Breast epithelium (tissue), 4 donors: ENCODE data around the gene SDK1. TPM values are rescaled to one million over a fixed set of nuclear protein-coding genes. Genes with fewer than 3 reads are reported as not detected.

Experiments
- DNase-seq, 2 donors: peaks; one replicate each; pipeline ENCODE4 v3.0.0-alpha.2; 2019; ENCODE audit warnings: low spot score in 2 of 2
- H3K27ac ChIP-seq, 2 donors: fragments of 200-600 bp; sonication (generic) in 1 of 2; one replicate each; pipeline ENCODE4 v1.5.1; 2016 to 2019; ENCODE audit warnings: mild to moderate bottlenecking in 1 of 2
- H3K27me3 ChIP-seq, 2 donors: fragments of 200-600 bp; sonication (generic) in 1 of 2; one replicate each; pipeline versions ENCODE4 v1.5.1 to v1.6.0; 2017 to 2019; ENCODE audit warnings: control low read depth in 1 of 2, mild to moderate bottlenecking in 1 of 2
- H3K36me3 ChIP-seq: fragments of 200-600 bp; one replicate; pipeline ENCODE4 v1.5.1; 2019
- H3K4me1 ChIP-seq, 2 donors: fragments of 200-600 bp; sonication (generic); one replicate each; pipeline ENCODE4 v1.5.1; 2016 to 2019; ENCODE audit warnings: control low read depth in 1 of 2
- H3K4me3 ChIP-seq, 3 donors: fragments of 200-600 bp; sonication (generic); 1 replicate in 2 of 3; 2 replicates in 1 of 3; pipeline ENCODE4 v1.5.1; 2016 to 2019; ENCODE audit warnings: mild to moderate bottlenecking in 3 of 3, moderate library complexity in 2 of 3
- H3K9me3 ChIP-seq, 2 donors: fragments of 200-600 bp; sonication (generic) in 1 of 2; one replicate each; pipeline ENCODE4 v1.5.1; 2016 to 2019; ENCODE audit warnings: control low read depth in 1 of 2
- CTCF ChIP-seq, 3 donors: fragments of 450-650 bp; IDR thresholded peaks; one replicate each; pipeline ENCODE4 v1.5.1; 2016 to 2017; ENCODE audit warnings: antibody characterized with exemption in 3 of 3, mild to moderate bottlenecking in 3 of 3, moderate library complexity in 3 of 3
- POLR2A ChIP-seq: fragments of 450-650 bp; IDR thresholded peaks from one replicate; pipeline ENCODE4 v1.6.1; 2016; ENCODE audit warnings: antibody characterized with exemption, mild to moderate bottlenecking, moderate library complexity
- POLR2AphosphoS5 ChIP-seq, 3 donors: sonication (generic); formaldehyde crosslinking; IDR thresholded peaks; one replicate each; pipeline ENCODE4 v1.6.1; 2017; ENCODE audit warnings: antibody characterized with exemption in 3 of 3
- intact Hi-C: fragments of 100-400 bp; cut with DNase I; formaldehyde crosslinking; loops from one replicate; pipeline ENCODE4 v1.15.1; 2023; ENCODE audit warnings: low total_unique reads
- total RNA-seq, 3 donors: library from RNA; depleted of rRNA; stranded (reverse); fragments of >200 nt; gene quantifications; one replicate each; pipeline ENCODE4 v1.1.0, GENCODE V29; 2016

The SDK1 gene
- total RNA-seq, 3 donors from 2014 or later = 3.7 to 18.2 (median 6.6) TPM

GRCh38 chr7:3349126-3349525 is 48.1 kb downstream of the SDK1 start:
- TF ChIP-seq POLR2A (no peak), POLR2AphosphoS5 (IDR thresholded peaks at IDR 0.05) (no peak), CTCF (IDR thresholded peaks at IDR 0.05) (no peak)
- DNase-seq = no peak
- Histone ChIP-seq H3K9me3 (no peaks in the 10 kb centered on the region), H3K4me1 (no peaks in the 10 kb centered on the region), H3K4me3 (no peak overlapping the region), H3K27ac (no peak overlapping the region), H3K36me3 (no peaks in the 10 kb centered on the region), H3K27me3 (no peaks in the 10 kb centered on the region)
- intact Hi-C loops = no loop called here

GRCh38 chr7:3356173-3356572 is 55.1 kb downstream of the SDK1 start:
- no peak overlapping the region for H3K27ac ChIP-seq
- TF ChIP-seq POLR2A = no peak
- no peak for TF ChIP-seq POLR2AphosphoS5 (IDR thresholded peaks at IDR 0.05)
- no peak for TF ChIP-seq CTCF (IDR thresholded peaks at IDR 0.05)
- H3K27me3 ChIP-seq = no peaks in the 10 kb centered on the region

GRCh38 chr7:3358991-3359390 is 57.9 kb downstream of the SDK1 start:
- Histone ChIP-seq H3K4me1 (no peaks in the 10 kb centered on the region), H3K27ac (no peak overlapping the region), H3K36me3 (no peaks in the 10 kb centered on the region), H3K27me3 (no peaks in the 10 kb centered on the region), H3K9me3 (no peaks in the 10 kb centered on the region), H3K4me3 (no peak overlapping the region)
- intact Hi-C loops = loop anchor here (1.0 kb wide), 1 partner anchor 20 kb away; no protein-coding TSS in a partner anchor
- no peak for TF ChIP-seq POLR2A
- no peak for TF ChIP-seq CTCF (IDR thresholded peaks at IDR 0.05)
- no peak for TF ChIP-seq POLR2AphosphoS5 (IDR thresholded peaks at IDR 0.05)
- no peak for DNase-seq

More at GRCh38 chr7:3356173-3356572, 55.1 kb downstream of the SDK1 start:
- no peak overlapping the region for H3K4me3 ChIP-seq
- DNase-seq = no peak
- intact Hi-C loops = no loop called here
- H3K4me1 ChIP-seq = no peaks in the 10 kb centered on the region
- H3K36me3 ChIP-seq = no peaks in the 10 kb centered on the region
- H3K9me3 ChIP-seq = no peaks in the 10 kb centered on the region

- Histone ChIP-seq H3K4me1 (no peaks in the 10 kb centered on the region), H3K27ac (no peak overlapping the region), H3K4me3 (no peak overlapping the region), H3K36me3 (no peaks in the 10 kb centered on the region), H3K9me3 (no peaks in the 10 kb centered on the region), H3K27me3 (no peaks in the 10 kb centered on the region)
- TF ChIP-seq POLR2A (no peak), CTCF (IDR thresholded peaks at IDR 0.05) (no peak), POLR2AphosphoS5 (IDR thresholded peaks at IDR 0.05) (no peak)
- intact Hi-C loops = loop anchor here (5.0 kb wide), 1 partner anchor 120 kb away; no protein-coding TSS in a partner anchor
- DNase-seq = no peak
Observed at GRCh38 chr7:3367261-3367660, 66.2 kb downstream of the SDK1 start.

DNA sequence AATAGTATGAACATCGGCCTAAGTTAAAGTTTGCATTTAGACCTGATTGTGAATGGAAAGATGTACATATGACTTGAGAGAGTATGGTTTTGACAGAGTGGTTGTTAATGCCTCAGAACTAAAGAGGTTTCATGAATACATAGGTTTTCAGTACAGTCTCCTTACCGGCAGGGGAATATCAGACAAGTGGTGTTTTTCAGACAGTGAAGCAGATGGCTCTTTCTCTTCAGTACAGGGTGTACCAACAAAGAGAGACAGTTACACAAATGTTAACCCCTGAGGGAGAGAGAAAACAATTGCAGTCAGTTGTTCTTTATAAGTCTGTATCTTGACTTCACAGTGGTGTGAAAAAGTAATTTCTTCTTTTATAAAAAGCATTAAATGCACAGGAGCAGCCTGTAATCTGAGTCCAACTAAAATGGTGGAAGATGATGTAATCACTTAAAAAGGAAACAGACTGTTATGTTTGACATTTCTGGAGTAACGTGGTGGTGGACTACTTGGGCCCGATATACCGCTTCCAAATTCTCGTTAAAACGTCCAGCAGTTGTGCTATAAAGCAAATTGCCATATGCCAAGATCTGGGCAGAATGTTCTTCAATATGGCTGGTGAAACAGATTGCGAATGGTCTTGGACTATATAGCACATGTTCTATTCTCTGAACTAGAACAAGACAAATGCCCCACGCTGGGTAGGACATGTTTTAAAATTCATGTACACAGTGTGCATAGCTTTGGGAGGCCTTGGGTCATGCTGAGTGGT is 69.2 kb downstream of the SDK1 start:
- Histone ChIP-seq H3K27me3 (no peaks in the 10 kb centered on the region), H3K27ac (no peak overlapping the region), H3K4me1 (no peaks in the 10 kb centered on the region), H3K9me3 (no peaks in the 10 kb centered on the region), H3K36me3 (no peaks in the 10 kb centered on the region), H3K4me3 (no peak overlapping the region)
- TF ChIP-seq CTCF (IDR thresholded peaks at IDR 0.05) (no peak), POLR2AphosphoS5 (IDR thresholded peaks at IDR 0.05) (no peak), POLR2A (no peak)
- intact Hi-C loops = no loop called here
- DNase-seq = no peak
